HG03064 (cell line): ENCODE data around the gene SLC7A6.

Source experiments
- ATAC-seq: cut with Tn5 transposase; IDR thresholded peaks from one replicate; pipeline ENCODE4 v1.9.1; 2021; ENCODE audit warnings: low read depth; ENCODE audit not compliant: unreplicated experiment

SLC7A6 gene

DNA sequence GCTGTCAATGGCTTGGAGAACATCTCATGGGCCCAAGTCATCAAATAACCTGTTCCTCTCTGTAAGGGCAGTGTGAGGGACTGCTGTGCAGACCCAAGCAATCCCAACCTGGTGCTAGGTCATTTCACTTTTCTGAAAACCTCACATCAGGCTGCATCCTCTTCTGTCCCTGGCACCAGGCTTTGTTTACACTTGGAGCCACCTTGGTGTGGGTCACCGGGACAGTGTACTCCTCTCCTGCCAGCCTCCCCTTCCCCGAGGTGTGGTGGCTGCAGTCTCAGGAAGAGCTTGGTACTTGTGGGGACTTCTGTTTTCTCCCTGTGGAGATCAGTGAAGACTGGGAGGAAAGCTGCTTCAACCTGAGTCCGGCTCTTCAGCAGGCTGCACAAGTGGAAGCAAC, 34.0 kb downstream of the SLC7A6 start:
- no peak for ATAC-seq

DNA sequence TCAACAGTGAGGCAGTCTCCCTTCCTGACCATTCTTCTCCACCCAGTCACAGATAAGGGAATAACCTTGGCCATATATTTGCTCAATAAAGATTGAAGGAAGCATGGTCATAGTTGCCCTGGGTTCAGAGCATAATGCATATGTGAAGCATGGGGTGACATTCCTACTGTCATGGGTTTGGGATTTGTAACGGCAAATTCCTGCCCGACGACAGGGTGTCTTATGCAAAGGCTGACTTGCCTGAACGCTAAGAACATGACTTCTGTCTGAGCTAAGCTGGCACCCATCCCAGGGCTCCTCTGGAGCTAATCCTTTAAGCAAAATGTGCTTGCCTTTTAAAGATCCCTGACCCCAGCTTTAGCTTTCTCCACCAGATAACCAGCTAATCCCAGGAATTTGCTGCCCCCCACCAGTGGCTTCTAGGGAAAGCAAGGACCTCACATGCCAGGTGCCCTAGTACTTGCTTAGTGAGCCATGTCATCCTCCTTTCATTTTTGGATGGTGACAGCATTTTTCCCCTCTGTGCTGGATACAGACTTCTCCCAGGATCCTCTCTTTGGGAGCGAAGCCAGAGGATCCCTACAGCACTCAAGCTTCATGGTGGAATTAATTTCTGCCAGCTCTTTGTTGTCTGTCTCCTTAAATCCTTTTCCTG, 34.7 kb downstream of the SLC7A6 start:
- no peak for ATAC-seq

DNA sequence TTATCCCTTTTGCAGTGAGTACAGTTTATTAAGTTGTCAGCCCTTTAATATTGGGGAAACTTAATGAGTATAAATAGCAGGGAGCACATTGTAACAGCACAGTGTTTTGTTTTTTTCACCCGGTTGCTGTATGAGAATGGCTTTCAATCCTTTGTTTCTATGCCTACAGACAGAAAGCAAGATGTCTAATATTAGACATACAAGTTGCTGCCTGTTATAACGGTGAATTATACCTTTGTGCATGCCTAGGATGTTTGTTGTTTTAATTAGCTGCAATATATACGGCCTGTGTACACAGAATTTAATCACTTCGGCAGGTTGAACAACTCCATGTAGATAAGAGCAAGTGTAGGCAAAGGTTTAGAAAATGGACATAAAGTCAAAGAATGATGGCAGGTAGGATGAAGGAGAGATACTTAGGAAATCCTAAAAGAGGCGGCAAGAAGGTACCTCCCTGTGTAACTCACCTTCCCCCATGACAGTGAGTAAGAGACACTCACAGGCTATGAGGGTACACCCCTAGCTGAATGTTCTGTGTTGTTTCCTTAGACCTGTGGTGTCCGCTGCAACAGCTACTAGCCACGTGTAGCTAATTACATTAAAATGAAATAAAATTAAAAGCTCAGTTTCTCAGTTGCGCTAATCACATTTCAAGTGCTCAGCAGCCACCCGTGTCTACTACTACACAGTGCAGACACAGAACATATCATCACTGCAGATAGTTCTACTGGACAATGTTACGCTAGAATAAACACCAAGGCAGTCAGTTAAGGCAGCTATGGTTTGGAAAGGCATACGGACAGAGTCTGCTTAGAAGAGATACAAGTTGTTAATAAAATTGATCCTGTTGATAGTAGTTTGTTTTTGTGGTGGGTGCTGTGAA, 35.5 kb downstream of the SLC7A6 start:
- no peak for ATAC-seq

DNA sequence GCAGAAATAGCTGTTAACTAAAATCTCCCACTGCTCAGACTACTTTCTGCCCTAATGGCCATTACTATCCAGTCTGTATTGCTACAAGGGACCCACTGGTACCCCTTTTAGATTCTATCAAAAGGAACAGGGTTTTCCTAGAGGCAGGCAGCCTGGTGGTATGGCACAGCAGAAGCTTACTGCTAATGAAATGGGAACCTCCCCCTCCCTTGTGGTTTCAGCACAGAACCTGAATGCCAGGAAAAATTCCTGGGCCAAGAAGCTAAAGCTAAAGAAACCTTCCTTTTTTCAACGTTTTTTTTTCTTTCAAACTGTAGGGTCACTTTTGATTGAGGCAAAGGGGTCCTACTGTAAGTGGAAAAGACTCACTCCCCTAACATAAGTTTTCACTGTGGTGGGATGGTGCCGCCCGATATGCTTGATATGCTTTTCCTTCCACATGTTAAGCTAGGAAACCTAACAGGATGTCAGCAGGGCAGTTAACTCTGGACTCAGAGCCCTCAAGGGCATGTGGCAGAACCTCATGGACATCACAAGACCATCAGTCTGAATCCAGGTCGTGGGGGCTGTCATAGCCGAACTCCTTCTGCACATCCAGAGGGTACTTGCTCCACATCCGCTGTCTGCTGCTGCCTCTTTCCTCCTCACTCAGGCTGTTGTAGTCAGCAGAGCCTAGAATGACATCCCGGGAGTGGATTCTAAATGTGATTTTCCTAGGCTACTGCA, 36.6 kb downstream of the SLC7A6 start:
- ATAC-seq = no peak

DNA sequence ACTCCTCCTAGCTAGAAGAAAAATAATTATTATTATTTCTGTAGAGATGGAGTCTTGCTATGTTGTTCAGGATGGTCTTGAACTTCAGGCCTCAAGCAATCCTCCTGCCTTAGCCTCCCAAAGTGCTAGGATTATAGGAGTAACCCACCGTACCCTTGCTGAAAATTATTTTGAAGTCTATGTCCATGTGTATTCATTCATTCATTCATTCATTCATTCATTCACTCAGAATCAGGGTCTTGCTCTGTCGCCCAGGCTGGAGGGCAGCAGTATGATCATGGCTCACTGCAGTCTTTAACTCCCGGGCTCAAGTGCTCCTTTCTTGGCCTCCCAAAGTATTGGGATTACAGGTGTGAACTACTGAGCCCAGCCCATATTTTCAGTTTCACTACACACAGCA, 42.3 kb downstream of the SLC7A6 start:
- no peak for ATAC-seq

DNA sequence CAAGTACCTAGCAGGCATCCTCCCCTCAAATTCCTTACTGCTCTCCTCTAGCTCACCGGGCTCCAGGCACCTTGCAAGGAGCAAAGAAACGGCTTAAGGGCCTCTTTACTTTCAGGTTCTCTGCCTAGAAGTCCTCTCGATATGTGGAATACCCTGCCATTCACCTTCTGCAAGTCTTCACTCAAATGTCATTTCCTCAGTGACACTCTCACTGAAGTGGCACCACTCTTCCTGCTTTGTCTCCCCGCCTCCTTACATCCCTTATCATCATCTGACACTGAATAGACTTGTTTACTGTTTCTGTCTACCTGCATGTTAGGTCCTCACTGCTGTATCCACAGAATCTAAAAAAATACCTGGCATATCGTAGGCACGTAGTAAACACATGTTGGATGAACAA, 45.5 kb downstream of the SLC7A6 start:
- no peak for ATAC-seq

DNA sequence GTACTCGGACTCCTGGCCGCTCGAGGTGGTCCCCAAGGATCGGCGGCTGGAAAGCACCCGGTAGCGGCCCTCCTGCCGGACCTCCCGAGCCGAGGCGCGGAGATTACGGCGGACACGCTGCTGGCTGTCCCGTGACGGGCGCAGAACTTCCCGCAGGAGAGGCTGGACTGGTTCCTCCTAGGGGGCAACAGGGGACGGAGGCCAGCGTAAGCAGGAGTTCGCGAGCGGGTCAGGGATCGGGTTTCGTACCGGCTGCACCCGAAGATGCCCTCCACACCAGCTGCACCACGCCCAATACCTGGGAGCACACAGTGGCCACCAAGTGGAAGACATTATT, 46.1 kb downstream of the SLC7A6 start:
- peak; percentile 27 for ATAC-seq

DNA sequence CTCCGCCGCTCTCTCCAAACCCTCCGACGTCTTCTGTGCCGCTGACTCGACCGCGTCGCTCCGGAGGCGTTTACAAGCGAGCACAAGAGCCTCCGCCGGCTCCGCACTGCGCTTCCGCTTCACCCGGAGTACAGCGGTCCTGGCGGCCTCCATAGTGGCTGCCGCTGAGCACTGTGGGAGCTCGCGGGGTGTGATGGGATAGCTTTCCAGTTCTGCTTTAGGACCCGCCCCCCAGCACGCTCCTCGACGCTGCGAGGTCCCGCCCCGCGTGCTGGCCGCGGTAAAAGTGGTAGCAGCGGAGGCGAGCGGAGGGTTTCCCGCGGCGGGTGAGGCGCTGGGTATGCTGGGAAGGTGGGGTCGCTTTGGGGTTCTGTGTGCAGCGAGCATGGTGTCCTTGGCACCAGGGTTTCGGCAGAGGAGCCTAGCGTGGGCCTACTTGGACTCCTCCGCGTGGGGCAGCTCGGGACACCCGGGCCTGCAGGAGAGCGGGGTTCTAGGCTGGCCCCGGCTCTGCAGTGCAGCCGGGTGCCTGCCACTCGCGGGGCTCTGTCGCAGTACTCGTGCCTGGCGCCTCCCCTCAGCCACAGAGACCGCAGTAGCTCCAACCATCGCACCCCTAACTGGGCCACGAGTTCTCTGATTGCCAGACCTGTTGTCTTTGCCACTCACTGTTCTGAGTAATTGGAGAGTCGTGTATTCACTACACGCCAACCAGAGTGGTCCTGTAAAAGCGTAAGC, 46.6 kb downstream of the SLC7A6 start, which contains the start of the genes PRMT7 and SLC7A6OS:
PRMT7 (plus strand) TSS at position 246 of the 738 bp plus-strand sequence. CDS start 4,961 bp downstream, outside the sequence.
SLC7A6OS (minus strand) TSS at position 173 of the 738 bp plus-strand sequence; CDS start at position 153, 20 bp downstream.
- peak; percentile 95 for ATAC-seq

DNA sequence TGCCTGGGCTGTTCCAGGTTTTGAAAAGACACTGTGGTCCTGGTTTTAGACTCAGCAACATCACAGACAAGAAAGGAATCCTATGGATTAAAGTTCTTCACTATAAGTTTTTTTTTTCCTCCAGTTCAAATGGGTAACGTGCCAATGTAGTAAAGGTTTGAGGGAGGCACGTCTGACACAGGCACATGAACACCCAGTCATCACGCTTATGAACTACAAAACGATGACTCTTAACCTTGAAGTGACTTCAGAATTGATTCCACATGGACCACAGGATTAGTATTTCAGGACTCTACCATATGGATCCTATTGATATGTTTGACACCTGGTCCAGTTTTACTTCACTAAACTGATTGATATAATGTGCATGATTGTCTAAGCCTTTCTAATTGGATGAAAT, 48.8 kb downstream of the SLC7A6 start:
- ATAC-seq = no peak

DNA sequence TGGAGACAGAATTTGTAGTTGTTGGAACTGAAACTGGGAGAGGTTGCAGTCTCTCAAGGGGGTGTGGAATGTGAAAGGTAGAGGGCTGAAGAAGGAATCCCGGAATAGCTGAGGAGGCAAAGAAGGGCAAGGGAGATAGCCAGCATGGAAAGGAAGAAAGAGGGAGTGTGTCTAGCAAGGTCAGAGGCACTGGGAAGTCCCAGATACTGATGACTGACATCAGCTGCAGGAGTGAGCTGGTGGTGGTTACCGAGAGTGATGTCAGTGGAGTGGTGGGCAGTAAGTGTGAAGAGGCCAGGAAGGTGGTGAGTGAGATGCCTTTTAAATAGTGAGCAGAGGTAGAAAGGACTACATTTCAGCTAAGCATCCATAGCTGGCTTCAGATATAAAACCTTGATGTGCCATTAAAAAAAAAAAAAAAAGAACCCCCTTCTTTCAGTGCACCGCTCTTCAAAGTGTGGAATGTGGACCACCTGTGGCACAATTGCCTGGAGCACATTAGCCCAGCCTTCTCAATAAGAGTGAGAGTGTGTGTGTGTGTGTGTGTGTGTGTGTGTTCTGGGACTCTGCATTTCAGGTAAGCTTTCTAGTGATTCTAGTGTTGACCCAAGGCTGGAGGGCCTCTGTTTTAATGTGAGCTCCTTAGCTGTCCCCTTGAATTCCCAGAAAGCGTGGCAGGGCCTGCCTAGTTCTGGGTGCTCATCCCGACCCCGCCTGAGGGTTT, 55.0 kb downstream of the SLC7A6 start:
- ATAC-seq = no peak

DNA sequence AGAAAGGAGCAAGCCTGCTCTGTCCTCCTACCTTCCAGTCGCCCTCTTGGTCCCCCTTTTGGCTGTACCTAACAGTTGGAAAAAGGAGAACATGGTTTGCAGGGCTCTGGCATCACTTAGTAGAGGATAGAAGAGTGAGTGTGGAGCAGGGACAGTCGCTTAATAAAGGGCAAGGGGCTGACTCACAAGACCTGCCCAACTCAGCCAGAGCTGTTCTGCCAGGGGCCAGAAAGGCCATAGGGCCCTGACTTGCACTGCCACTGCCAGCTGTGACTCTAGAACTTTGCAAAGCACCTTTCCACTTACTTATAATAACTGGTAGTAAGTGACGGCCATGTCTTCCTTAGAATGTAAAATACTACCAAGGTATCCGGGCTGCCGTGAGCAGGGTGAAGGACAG, 60.0 kb downstream of the SLC7A6 start:
- ATAC-seq = no peak

DNA sequence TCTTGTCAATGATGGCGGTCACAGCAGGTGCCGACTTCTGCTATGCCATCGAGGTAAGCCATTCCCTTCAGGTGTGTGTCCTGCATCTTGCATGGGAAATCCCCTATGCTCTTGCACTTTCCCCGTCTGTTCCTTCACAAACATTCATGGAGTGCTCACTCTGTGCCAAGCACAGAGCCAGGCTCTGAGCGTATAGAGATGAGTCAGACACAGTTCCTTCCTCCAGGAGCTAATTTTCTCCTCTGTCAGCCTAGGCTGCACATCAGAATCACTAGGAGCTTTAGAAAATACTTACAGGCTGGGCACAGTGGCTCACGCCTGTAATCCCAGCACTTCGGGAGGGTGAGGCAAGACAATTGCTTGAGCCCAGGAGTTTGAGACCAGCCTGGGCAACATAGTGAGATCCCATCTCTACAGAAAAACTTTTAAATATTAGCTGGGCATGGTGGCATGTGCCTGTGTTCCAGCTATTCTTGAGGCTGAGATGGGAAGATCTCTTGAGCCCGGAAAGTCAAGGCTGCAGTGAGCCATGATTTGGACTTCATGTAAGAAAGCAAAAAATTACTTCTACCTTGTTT, 60.5 kb downstream of the SLC7A6 start:
- no peak for ATAC-seq

DNA sequence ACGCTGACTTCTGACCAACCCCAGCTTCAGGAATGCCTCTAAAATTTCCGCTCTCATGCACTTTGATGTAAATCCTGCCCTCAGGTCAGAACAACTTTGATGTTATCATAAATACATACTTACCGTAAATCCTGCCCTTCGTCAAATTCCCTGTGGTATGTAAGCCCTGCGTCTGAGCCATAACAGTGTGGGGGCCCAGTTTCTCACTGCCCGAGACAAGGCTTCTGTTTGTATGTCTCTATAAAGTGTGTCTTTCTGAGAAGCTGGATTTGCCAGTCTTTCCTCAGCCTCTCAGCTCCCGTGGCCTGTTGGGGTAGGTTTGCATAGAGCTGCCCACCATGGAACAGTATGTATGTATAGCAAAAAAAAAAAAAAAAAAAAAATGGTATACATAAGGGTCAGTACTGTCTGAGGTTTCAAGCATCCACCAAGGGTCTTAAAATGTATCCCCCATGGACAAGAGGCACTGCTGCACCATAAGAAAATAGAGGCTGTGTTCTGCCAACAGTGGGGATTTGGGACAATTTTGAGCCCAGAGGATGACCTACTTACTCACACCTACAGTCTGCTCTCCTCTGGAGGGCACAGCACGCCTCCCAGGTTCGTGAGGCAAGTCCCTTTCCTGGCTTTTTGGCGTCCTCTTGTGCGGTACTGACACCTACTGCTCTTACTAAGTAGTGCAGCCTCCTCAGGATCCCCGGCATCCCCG, 64.0 kb downstream of the SLC7A6 start:
- no peak for ATAC-seq

DNA sequence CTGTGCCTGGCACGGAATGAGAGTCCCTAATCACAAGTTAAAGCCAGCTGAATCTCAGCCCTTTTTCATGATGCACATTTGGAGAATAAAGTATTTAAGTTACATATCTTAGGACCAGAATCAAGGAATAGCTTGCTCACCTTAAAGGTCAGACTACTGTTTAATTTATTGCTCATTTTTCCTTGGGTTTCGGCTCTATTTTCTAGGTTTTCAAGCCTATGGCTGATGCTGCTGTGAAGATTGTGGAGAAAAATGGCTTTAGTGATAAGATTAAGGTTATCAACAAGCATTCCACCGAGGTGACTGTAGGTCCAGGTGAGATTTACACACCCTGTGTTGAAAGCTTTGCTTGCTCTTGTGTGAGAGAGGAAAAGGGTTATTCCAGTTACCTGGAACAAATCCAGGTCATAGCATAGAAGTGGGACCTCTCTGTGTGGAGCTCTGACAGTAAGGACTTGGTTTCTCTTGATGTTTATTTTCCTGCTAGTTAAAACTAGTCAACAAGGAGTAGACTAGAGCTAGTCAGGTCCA, 64.6 kb downstream of the SLC7A6 start:
- no peak for ATAC-seq

DNA sequence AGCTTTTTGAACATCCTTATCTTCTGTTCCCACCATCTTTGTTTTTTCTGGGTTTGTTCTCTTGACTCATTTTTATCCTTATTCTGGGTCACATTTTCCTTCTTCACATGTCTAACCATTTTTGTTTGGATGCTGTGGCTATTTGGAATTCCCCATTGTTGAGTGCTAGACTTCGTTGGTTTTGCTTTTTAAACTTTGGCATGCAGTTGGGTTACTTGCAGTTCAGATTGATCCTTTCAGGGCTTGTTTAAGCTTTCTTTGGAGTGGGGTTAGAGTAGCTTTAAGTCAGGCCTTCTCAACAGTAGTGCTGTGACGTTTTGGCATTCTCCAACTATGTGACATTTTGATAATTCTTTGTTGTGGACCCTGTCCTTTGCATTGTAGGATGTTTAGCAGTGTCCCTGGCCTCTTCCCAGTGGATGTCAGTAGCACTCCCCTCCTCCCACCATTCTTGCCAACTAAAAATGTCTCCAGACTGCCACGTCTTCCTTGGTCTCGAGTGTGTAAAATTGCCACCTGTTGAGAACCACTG, 67.6 kb downstream of the SLC7A6 start:
- ATAC-seq = no peak

DNA sequence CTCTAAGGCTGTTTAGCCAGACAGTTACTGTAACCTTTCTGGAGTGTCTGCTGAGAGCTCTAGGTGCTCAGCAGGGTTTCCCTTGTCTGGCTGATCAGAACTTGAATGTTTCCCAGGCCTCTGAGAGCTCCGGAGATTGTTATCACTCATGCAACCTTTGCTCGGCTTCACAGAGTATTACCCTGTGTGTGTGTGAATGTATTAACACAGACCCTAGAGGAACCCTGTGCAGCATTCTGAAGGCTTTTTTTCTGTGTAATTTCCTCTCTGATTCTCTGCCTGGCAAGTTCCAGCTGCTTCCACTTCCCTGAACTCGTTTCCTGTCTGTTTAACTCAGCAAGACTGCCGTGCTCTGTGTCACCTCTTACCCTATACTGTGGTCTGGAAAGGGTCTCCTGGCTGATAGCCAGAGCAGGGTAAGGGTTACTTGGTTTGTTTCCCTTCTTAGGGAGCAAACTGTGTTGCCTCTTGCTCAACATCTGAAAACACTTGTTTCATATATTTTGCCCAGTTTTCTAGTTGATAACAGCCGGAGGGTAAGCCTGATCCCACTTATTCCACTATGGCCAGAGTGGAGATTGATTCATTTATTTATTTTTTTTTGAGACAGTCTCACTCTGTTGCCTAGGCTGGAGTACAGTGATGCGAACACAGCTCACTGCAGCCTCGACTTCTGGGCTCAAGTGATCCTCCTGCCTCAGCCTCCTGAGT, 68.2 kb downstream of the SLC7A6 start:
- no peak for ATAC-seq

DNA sequence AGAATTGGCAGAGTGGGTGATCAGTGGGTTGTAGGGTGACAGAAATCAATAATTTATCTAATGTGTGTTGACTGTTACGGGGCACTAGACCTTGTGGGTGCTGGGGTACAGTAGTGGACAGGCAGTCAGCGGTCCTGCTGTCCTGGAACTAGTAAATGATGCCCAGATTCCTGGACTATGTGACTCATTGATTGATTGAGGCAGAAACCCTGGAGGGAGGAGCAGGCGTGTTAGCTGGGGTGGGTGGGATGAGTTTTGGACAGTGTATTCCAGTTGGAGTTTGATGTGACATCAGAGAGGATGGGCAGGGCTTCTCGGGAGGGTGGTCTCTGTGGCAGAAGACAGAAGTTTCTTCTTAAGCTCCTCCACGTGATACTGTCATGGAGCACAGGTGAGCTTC, 70.8 kb downstream of the SLC7A6 start:
- ATAC-seq = no peak
